Epithelial cell of proximal tubule (primary cell): ENCODE results near the gene SEMA6A. TPM values are rescaled to one million over a fixed set of nuclear protein-coding genes. Genes with fewer than 3 reads are reported as not detected.
A peak's percentile ranks its signal among the peaks of the same experiment; 100 is the strongest.

ENCODE experiments used
- DNase-seq: peaks from one replicate; pipeline ENCODE4 v3.0.0-alpha.2; 2011; ENCODE audit warnings: low read depth
- H3K4me3 ChIP-seq: 2 replicates; pipeline ENCODE4 v1.5.1; 2011; ENCODE audit warnings: low read depth, mild to moderate bottlenecking, low read length
- total RNA-seq: library from RNA; depleted of rRNA; stranded (reverse); fragments of >200 nt; gene quantifications from 2 replicates; pipeline ENCODE4 v1.2.3, GENCODE V29; 2015
- TF ChIP-seq, protein P1 (sequence below): conservative IDR thresholded peaks from 2 replicates; pipeline ENCODE4 v1.5.1; 2012; ENCODE audit warnings: low read depth, mild to moderate bottlenecking, low read length

SEMA6A gene
- total RNA-seq, 1 donor from 2014 or later, result 11.6 TPM

DNA sequence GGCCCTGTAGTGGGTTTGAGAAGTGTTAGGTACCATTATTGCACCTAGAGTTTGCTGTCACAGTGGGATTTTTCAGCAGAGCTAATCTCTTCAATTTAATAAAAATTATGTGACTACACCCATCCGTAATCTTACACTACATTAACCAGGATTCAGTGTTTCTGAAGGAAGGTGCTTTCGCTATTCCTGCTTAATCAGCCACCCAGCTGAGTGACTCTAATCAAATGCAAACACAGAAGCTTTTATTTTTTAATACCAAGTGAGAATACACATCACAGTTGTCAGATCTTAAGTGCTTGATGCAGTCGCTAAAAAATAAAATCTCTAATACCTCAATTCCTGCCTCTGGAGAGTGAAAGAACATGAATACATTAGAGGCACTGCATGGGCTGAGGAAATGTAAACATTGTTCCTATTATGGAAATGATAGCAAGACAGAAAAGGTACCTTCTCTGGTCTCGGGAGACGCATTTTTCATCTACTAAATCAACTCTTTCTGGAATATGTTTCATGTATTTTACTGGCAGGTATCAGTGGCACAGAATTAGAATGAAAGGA lies 125.7 kb downstream of the SEMA6A start:
- DNase-seq, result no peak
- TF ChIP-seq, protein P1, sequence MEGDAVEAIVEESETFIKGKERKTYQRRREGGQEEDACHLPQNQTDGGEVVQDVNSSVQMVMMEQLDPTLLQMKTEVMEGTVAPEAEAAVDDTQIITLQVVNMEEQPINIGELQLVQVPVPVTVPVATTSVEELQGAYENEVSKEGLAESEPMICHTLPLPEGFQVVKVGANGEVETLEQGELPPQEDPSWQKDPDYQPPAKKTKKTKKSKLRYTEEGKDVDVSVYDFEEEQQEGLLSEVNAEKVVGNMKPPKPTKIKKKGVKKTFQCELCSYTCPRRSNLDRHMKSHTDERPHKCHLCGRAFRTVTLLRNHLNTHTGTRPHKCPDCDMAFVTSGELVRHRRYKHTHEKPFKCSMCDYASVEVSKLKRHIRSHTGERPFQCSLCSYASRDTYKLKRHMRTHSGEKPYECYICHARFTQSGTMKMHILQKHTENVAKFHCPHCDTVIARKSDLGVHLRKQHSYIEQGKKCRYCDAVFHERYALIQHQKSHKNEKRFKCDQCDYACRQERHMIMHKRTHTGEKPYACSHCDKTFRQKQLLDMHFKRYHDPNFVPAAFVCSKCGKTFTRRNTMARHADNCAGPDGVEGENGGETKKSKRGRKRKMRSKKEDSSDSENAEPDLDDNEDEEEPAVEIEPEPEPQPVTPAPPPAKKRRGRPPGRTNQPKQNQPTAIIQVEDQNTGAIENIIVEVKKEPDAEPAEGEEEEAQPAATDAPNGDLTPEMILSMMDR, result no peak

DNA sequence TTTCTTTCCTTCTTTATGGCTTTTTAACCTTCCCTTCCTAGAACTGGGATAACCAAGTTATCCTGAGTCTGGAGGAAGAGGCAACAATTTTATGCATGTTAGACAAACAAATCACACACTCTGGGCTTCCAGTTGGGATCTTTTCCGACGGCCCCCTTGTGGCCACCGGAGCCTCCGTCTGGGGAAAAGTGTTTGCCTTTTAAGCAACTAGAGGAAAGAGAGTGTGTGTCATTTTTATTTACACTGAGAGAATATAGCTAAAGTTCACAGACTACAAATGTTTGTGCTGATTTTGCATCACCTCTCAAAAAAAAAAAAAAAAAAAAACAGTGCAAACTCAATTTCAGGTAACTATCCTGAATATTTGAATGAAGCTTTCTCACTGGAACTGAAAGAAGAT lies 126.2 kb downstream of the SEMA6A start:
- no peak for DNase-seq
- TF ChIP-seq, protein P1, result peak; percentile 25
- no peak overlapping the region for H3K4me3 ChIP-seq

More for the DNA sequence above, 125.7 kb downstream of the SEMA6A start:
- H3K4me3 ChIP-seq, result no peak overlapping the region

DNA sequence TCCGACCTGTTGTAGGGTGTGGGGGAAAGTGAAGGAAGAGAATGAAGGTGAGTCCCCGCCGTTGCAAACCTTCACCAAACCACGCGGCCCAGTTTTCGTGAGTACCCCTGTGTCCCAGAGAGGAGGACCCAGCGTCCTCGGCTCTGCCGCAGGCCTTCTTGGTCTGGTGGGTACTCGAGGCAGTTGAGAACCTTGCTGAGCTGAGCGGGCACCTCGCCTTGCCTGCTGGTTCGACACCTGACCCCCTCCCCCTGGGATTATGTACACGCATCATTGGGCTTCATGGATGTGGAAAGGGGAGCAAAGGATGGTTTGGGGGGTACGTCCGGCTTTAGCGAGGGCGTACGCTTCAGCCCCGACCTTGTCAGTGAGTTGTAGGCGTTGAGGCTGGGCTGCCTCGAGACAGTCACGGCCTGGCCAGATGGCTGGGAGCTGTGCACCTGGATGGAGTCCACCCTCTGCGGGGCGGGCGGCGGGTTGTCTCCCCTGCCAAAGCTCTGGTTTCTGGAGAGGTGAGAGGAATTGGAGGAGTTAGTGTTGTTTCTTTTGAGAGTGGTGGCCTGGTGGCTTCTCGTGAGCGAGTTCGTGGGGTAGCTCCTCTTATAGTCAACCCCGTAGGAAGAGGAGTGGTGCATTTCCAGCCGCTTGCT lies 128.1 kb downstream of the SEMA6A start:
- TF ChIP-seq, protein P1, result no peak
- no peak for DNase-seq
- no peak overlapping the region for H3K4me3 ChIP-seq

DNA sequence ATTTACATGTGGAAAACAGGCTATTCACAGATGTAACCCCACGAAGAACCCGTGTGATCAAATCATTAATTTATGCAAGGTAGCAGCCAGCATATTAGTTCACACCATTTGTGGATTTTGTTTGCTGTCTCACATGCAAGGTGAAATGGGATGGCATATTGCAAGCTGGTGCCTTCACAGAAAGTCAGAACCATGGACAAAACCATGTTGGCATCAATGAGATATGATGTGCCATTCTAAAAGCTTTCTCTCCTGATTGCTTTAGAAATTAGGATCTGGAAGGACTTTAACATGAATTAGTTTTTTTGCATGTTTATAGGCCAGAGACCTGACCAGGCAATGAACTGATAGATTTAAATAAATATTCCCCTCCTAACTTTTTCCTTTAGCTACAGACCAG lies 129.3 kb downstream of the SEMA6A start:
- DNase-seq, result no peak
- H3K4me3 ChIP-seq, result no peak overlapping the region
- TF ChIP-seq, protein P1, result no peak

DNA sequence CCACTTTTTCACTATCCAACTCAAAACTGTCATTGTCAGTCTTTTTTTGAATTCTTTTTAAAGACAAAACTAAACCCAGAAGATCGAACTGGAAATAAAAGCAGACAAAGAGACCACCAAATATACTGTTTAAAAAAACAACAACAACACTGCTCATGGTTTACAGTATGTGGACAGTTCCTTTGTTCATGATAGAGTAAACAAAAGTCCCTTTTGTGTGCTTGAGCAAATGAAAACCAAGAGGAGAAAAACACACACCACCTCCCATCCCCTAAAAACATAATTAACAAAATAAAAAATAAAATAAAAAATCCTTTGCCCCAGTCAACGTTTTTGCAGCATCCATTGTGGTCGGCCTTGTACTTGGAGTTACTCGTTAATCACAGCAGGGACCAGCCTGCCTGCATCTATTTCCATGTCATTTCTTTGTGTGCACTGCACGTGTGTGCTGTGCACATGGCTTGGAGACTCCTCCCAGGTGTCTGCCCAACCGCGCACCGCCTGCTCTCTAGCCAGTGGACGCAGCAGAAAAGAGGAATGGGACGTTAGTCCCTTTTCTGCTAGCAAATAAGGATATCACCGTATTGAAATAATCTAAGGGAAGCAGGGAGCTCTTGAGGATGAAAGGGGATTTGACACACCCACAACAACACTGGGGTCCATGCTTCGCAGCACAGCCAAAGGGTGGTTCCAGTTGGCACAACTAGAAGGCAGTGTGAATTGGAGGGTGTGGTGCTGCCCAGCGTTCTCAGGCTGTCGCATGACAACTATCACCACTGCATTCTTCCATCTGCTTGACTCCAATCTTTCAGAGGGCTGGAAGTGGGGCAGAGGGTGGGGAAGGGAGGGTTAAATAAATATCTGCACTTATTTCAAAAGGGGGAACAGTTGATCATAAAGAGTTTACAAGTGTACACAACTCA lies 130.0 kb downstream of the SEMA6A start:
- TF ChIP-seq, protein P1, result no peak
- no peak for DNase-seq
- H3K4me3 ChIP-seq, result no peak overlapping the region

DNA sequence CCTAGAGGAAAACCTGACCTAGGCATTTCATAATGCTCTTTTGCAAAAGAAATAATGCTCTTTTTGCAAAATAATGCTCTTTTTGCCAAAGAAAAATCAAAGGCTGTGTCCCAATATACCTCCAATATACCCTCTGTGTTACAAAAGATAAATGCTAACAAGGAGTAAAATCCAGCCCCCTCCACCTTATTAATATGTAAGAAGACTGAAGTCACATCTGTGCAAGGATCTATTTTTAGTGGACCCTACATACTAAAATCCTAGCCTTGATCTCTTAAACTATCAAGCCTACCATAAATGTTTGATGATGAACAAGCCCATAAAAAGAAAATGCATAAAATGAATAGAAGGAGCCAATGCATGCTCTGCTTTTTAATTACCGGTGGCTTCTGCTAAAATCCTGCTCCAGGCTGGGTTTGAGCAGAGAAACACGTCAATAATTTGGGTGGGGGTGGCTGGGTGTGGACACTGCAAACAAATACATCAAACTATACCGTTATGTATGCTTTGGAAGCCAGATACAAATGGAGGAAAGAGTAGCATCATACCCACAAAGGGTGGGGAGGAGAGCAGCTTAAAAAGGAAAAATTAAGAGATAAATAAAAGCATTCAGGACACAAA lies 131.6 kb downstream of the SEMA6A start:
- DNase-seq, result no peak
- TF ChIP-seq, protein P1, result no peak
- H3K4me3 ChIP-seq, result no peak overlapping the region
